AG04450 (cell line): ENCODE data around the gene RFX3. TPM values are rescaled to one million over a fixed set of nuclear protein-coding genes. Genes with fewer than 3 reads are reported as not detected.

Experiments used
- CTCF ChIA-PET: fragments of 300-600, 350-600 bp; formaldehyde crosslinking; extraction: SDS; loops from one replicate; lab custom pipeline; 2022; ENCODE audit warnings: antibody characterized with exemption, inconsistent platforms; lab: Charles Lee
- POLR2A ChIA-PET: fragments of 350-600 bp; formaldehyde crosslinking; extraction: SDS; loops from one replicate; lab custom pipeline; 2021; ENCODE audit warnings: antibody characterized with exemption, inconsistent platforms; lab: Yijun Ruan, JAX
- DNase-seq: peaks from one replicate; pipeline ENCODE4 v3.0.0-alpha.2; 2011; ENCODE audit warnings: low read depth, low spot score
- H3K27ac ChIP-seq: one replicate; pipeline ENCODE4 v1.5.1; 2012; ENCODE audit warnings: low read depth, low read length, control low read depth
- H3K27me3 ChIP-seq: one replicate; pipeline ENCODE4 v1.6.0; 2012; ENCODE audit warnings: low read length; ENCODE audit not compliant: control insufficient read depth, insufficient read depth
- H3K4me3 ChIP-seq: 2 replicates; pipeline ENCODE4 v1.5.1; 2011; ENCODE audit warnings: mild to moderate bottlenecking, low read depth, low read length, control low read depth
- H3K9me3 ChIP-seq: 2 replicates; pipeline ENCODE4 v1.5.1; 2012; ENCODE audit warnings: low read length; ENCODE audit not compliant: control insufficient read depth, insufficient read depth
- CTCF ChIP-seq: IDR thresholded peaks from 2 replicates; pipeline ENCODE4 v1.5.1; 2011; ENCODE audit warnings: low read depth, low read length, control low read depth, inconsistent platforms
- polyA plus RNA-seq: library from polyadenylated mRNA; depleted of rRNA; stranded (reverse); fragments of >200 nt; gene quantifications from 2 replicates; pipeline ENCODE4 v1.2.3, GENCODE V29; 2011

The RFX3 gene
- polyA plus RNA-seq, 1 experiment: 3.7 TPM

GRCh38 chr9:3495855-3496254 lies 29.9 kb downstream of the RFX3 start:
- CTCF ChIA-PET: interaction anchor here (1.3 to 1.5 kb wide), 2 partner anchors 54 kb away, joined by 3 read pairs; no protein-coding TSS in a partner anchor
- no peak overlapping the region for H3K27ac ChIP-seq
- no peaks in the 10 kb centered on the region for H3K27me3 ChIP-seq
- POLR2A ChIA-PET: no interaction called here
- H3K4me3 ChIP-seq: no peak overlapping the region
- no peak for DNase-seq
- H3K9me3 ChIP-seq: no peaks in the 10 kb centered on the region
- TF ChIP-seq CTCF: no peak

- H3K9me3 ChIP-seq: no peaks in the 10 kb centered on the region
- TF ChIP-seq CTCF: no peak
- POLR2A ChIA-PET: no interaction called here
- no peak for DNase-seq
- H3K27ac ChIP-seq: no peak overlapping the region
- H3K27me3 ChIP-seq: no peaks in the 10 kb centered on the region
- no peak overlapping the region for H3K4me3 ChIP-seq
- CTCF ChIA-PET: no interaction called here
These were observed 33.6 kb downstream of the RFX3 start for GRCh38 chr9:3492214-3492613.

GRCh38 chr9:3491450-3491849 lies 34.4 kb downstream of the RFX3 start:
- no peaks in the 10 kb centered on the region for H3K9me3 ChIP-seq
- no peaks in the 10 kb centered on the region for H3K27me3 ChIP-seq
- CTCF ChIA-PET: no interaction called here
- POLR2A ChIA-PET: no interaction called here
- no peak overlapping the region for H3K4me3 ChIP-seq
- no peak for TF ChIP-seq CTCF
- no peak for DNase-seq
- H3K27ac ChIP-seq: no peak overlapping the region

- H3K27ac ChIP-seq: no peak overlapping the region
- no peaks in the 10 kb centered on the region for H3K9me3 ChIP-seq
- ChIA-PET CTCF (no interaction called here), POLR2A (no interaction called here)
- no peak for DNase-seq
- no peak for TF ChIP-seq CTCF
- H3K4me3 ChIP-seq: no peak overlapping the region
- H3K27me3 ChIP-seq: no peaks in the 10 kb centered on the region
These were observed 34.8 kb downstream of the RFX3 start for GRCh38 chr9:3490957-3491356.

GRCh38 chr9:3482578-3482977 lies 43.2 kb downstream of the RFX3 start:
- no peak for DNase-seq
- no peaks in the 10 kb centered on the region for H3K9me3 ChIP-seq
- ChIA-PET CTCF (no interaction called here), POLR2A (no interaction called here)
- H3K4me3 ChIP-seq: no peak overlapping the region
- TF ChIP-seq CTCF: no peak
- H3K27ac ChIP-seq: no peak overlapping the region
- no peaks in the 10 kb centered on the region for H3K27me3 ChIP-seq
